HG03280 (cell line): ENCODE results near the gene EIF4E.
"Not testable (repeated sequence)": the region's sequence is repeated elsewhere in the genome, so short reads cannot be mapped to it uniquely, and the experiment has no call there.

Source experiments
- ATAC-seq: cut with Tn5 transposase; IDR thresholded peaks from one replicate; pipeline ENCODE4 v1.9.1; 2021; ENCODE audit warnings: mild to moderate bottlenecking, moderate library complexity; ENCODE audit not compliant: unreplicated experiment

The EIF4E gene

GRCh38 chr4:98934851-98935250 lies 5.9 kb upstream of the EIF4E start:
- ATAC-seq = not testable (repeated sequence)

- no peak for ATAC-seq
Measured at GRCh38 chr4:98932539-98932938, 3.6 kb upstream of the EIF4E start.

GRCh38 chr4:98930311-98930865 lies 1.5 kb upstream of the EIF4E start:
- ATAC-seq = no peak

DNA sequence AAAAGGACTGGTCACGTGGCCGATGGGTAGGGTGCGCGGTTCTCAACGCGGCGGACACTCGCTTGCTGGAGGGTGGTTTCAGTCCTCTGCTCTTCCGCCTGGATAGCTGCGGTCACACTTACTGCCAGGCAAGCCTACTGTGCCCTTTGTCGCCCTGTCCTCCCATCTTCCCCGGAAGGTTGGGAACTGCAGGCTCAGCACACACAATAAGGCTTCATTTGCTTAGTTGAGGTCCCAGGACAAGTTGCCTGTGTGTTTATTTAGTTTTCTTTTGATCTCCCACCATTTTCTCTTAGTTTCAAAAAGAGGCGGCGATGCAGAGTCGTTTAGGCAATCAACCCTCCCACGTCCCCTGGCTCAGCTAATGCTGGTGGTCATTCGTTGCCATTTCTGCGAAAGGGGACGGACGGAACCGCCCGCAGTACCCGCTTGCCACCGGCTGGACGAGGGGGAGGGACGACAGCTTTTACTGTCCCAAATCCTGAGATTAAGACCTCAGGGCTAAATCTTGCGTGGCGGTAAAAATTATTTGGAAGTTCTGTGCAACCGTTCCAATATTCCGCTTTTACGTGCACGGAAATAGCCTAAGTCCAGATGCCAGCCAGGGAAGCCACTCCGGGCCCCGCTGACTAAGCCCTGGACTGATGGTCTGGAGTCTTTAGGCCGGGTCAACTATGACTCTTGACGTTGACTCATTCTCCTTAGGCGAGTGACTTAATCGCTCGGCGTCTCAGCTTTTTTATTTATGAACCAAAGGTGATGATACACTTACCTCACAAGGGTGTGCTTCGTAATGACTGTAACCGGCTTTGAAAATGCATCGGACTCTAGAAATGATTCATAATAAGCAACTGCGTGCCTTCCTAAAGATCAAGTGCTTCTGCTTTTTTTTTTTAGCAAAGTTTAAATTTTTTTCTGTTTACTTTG lies 671 bp upstream of the EIF4E start:
- ATAC-seq = peak; percentile 47

GRCh38 chr4:98928131-98928504 lies 815 bp downstream of the EIF4E start:
- ATAC-seq = peak; percentile 41

GRCh38 chr4:98926257-98926656 lies 2.7 kb downstream of the EIF4E start:
- ATAC-seq = not testable (repeated sequence)

DNA sequence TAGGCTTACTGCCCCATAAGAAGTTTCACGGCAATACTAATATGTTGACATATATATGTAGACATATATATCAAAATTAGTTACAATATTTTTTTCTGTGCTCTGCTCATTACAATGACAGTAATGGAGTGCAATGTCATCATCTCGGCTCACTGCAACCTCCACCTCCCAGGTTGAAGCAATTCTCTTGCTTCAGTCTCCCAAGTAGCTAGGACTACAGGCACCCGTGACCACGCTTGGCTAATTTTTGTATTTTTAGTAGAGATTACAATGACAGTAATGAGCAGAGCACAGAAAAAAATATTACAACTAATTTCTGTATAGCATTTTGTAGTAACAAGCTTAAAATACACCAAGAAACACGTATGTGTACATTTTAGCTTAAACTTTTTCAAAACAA lies 7.6 kb downstream of the EIF4E start:
- no peak for ATAC-seq

- no peak for ATAC-seq
Measured at GRCh38 chr4:98919996-98920395, 8.9 kb downstream of the EIF4E start.

- not testable (repeated sequence) for ATAC-seq
Measured at GRCh38 chr4:98910728-98911127, 18.2 kb downstream of the EIF4E start.

DNA sequence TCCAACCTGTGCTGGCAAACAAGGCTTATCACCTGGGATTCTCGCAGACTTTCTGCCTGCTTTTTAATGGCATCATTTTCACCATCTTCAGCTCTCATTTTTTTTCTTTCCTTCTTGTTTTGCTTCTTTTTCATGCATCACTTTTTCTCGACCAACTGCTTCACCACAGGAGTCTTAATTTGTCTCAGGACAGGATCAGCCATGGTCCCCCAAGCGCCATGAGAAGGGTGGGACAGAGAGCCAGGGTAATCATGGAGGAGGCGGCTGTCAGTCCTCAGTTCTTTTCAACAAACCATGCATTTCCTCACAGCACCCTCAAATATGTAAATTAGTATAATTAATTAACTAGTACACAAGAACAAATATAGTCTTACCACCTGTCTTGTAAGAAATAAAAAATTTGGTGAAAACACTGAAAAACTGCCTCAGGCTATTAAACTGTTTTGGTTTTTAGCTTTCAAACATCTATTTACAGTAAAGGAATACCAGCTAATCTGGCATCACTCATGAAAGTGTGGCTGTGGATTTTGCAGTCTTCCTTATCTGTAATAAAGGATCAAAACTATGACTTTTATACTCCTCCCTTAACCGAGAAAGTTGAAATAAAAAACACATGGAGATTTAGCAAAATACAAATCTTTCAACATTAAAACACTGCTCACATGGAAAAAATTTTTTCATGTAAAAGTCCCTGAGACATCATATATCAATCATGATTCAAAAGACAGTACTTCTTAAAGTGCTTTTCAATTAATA lies 19.1 kb downstream of the EIF4E start:
- ATAC-seq = no peak

GRCh38 chr4:98908703-98909262 lies 20.1 kb downstream of the EIF4E start:
- no peak for ATAC-seq

GRCh38 chr4:98908182-98908581 lies 20.8 kb downstream of the EIF4E start:
- ATAC-seq = no peak

- ATAC-seq = no peak
Measured at GRCh38 chr4:98905839-98906238, 23.1 kb downstream of the EIF4E start.

- no peak for ATAC-seq
Measured at GRCh38 chr4:98905297-98905696, 23.6 kb downstream of the EIF4E start.

DNA sequence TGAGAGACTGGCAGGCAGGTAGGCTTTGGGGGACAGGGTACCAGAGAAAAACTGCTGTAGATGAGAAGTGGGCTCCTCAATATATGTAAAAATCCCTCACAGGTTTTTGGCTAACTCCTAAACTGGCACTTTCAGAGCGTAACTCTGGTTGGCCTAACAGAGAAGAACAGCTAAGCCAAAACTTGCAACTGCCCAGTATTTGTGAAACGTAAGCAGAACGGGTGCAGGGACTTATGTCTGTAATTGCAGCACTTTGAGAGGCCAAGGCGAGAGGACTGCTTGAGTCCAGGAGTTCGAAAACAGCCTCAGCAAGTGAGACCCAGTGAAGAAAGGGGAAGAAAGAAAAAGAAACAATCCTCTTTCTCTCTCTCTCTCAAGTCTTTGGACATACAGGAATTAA lies 25.0 kb downstream of the EIF4E start:
- ATAC-seq = no peak

- ATAC-seq = no peak
Measured at GRCh38 chr4:98903561-98903960, 25.4 kb downstream of the EIF4E start.

- ATAC-seq = no peak
Measured at GRCh38 chr4:98899277-98899676, 29.7 kb downstream of the EIF4E start.

DNA sequence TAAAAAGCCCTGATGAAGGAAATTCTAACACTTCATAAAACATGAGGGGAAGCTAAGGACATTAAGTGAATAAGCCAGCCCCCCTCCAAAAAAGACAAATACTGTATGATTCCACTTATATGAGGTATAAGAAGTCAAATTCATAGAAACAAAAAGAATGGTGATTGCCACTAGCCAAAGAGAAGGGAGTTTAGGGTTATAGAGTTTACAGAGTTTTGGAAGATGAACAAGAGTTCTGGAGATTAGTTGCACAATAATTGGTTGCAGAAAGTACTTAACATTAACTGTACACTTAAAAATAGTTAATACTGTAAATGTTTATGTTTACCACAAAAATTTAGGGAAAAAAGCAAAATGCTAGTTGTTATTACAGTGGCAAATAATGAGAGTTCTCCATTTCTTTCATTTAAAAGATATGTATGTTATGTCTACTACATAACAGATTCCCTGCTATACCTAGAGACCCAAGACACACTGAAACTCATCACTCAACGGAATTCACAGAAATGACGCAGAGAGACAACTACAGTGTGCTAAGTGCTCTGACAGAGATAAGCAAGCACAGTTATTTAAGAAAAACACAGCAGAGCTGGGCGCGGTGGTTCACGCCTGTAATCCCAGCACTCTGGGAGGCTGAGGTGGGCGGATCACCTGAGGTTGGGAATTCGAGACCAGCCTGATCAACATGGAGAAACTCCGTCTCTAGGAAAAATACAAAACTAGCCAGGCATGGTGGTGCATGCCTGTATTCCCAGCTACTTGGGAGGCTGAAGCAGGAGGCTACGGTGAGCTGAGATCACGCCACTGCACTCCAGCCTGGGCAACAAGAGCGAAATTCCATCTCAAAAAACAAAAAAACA lies 37.2 kb downstream of the EIF4E start:
- ATAC-seq = no peak

DNA sequence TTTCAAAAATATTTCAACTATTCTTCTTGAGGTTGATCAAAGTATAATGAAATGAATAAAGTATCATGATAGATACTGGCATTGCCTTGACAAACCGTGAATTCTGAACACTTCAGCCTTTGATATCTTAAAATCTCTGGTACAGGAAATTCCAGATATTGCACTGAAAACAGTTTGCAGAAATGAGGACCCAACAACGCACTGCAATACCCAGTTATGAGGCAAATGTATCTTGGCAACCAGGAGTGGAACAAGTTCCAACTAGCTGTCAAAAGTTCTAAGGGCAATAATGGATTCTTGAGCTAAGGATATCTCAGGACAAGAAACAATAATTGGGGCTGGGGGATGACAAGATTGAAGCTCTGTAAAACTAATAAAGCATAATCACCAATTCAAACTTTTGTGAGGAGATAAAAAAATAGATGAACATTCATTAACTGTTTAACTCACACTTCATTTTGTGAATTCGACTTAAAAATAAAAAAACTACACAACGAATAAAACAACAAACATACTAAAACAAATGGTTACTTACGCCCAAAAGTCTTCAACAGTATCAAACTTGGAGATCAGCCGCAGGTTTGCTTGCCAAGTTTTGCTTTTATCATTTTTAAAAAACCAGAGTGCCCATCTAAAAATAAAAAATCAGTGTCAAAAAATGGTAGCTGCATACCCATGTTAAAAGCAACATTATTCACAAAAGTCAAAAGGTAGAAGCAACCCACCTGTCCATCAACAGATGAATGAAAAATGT lies 38.1 kb downstream of the EIF4E start:
- ATAC-seq = no peak

DNA sequence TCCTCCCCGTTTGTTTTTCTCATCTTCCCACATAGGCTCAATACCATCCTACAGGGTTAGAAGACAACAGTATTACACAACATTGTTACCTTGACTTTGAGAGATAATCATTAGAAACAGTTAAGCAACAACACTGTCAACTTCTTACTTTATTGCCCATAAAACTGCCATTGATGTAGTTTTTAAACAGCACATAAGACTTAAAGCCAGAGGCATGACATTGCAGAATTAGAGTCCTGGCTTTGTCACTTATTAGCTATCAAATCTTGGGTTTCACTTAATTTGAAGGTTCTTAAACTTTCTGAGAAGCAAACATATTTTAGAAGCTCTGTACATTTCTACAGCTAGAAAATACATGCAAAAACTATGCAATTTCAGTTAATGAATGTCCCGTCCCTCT lies 41.8 kb downstream of the EIF4E start:
- no peak for ATAC-seq
